Spleen (tissue), 11 donors: ENCODE measurements around the gene KRT8. TPM values are rescaled to one million over a fixed set of nuclear protein-coding genes. Genes with fewer than 3 reads are reported as not detected.

Source experiments
- DNase-seq: peaks from one replicate; pipeline ENCODE4 v3.0.0-alpha.2; 2020
- H3K27ac ChIP-seq, 8 donors: fragments of 200-600 bp; sonication (generic) in 7 of 8; 1 replicate in 4 of 8; 2 replicates in 4 of 8; pipeline versions ENCODE4 v1.5.0 to v1.8.0; 2016 to 2021; ENCODE audit warnings: inconsistent platforms in 4 of 8, mild to moderate bottlenecking in 4 of 8, moderate library complexity in 1 of 8
- H3K27me3 ChIP-seq, 7 donors: fragments of 200-600 bp; sonication (generic) in 6 of 7; replicated peaks in 1 of 7; 1 replicate in 4 of 7; 2 replicates in 3 of 7; pipeline versions ENCODE4 v1.5.0 to v1.8.0; 2016 to 2021; ENCODE audit warnings: inconsistent platforms in 3 of 7, mild to moderate bottlenecking in 1 of 7
- H3K36me3 ChIP-seq, 6 donors: fragments of 200-600 bp; sonication (generic) in 5 of 6; 1 replicate in 4 of 6; 2 replicates in 2 of 6; pipeline versions ENCODE4 v1.5.0 to v1.8.0; 2016 to 2021; ENCODE audit warnings: inconsistent platforms in 2 of 6
- H3K4me1 ChIP-seq, 6 donors: fragments of 200-600 bp; sonication (generic) in 5 of 6; 1 replicate in 3 of 6; 2 replicates in 3 of 6; pipeline versions ENCODE4 v1.5.0 to v1.8.0; 2016 to 2021; ENCODE audit warnings: inconsistent platforms in 3 of 6
- H3K4me3 ChIP-seq, 8 donors: fragments of 200-600 bp; sonication (generic) in 7 of 8; 1 replicate in 4 of 8; 2 replicates in 4 of 8; pipeline versions ENCODE4 v1.5.0 to v1.8.0; 2016 to 2021; ENCODE audit warnings: inconsistent platforms in 4 of 8, mild to moderate bottlenecking in 4 of 8, moderate library complexity in 2 of 8
- H3K9me3 ChIP-seq, 8 donors: fragments of 200-600 bp; sonication (generic) in 7 of 8; 1 replicate in 4 of 8; 2 replicates in 4 of 8; pipeline versions ENCODE4 v1.5.0 to v1.8.0; 2016 to 2021; ENCODE audit warnings: inconsistent platforms in 4 of 8
- CTCF ChIP-seq, 11 experiments: fragments of 200-600 bp in 7 of 11; fragments of 450-650 bp in 4 of 11; sonication (generic) in 4 of 11; IDR thresholded peaks in 8 of 11; conservative IDR thresholded peaks in 3 of 11; 1 replicate in 7 of 11; 2 replicates in 4 of 11; pipeline versions ENCODE4 v1.4.0 to v1.8.0; 2016 to 2021; ENCODE audit warnings: antibody characterized with exemption in 11 of 11, inconsistent platforms in 4 of 11, mild to moderate bottlenecking in 1 of 11
- POLR2A ChIP-seq, 3 donors: fragments of 450-650 bp; IDR thresholded peaks; one replicate each; pipeline ENCODE4 v1.5.1; 2017; ENCODE audit warnings: antibody characterized with exemption in 3 of 3, mild to moderate bottlenecking in 1 of 3
- POLR2AphosphoS5 ChIP-seq, 3 donors: sonication (generic); formaldehyde crosslinking; IDR thresholded peaks; one replicate each; pipeline ENCODE4 v1.5.1; 2017; ENCODE audit warnings: antibody characterized with exemption in 3 of 3
- WGBS, 5 donors: extraction: QIAGEN DNeasy Blood & Tissue Kit in 3 of 5; methylation state at CpG; one replicate each; pipeline versions ENCODE4 v1.1.5 to v1.1.7; 2013 to 2018; 5-methylcytosine and 5-hydroxymethylcytosine counted together
- intact Hi-C: fragments of 100-400 bp; cut with DNase I; formaldehyde crosslinking; loops from one replicate; pipeline ENCODE4 v1.15.0; 2023; ENCODE audit warnings: low total_unique reads
- polyA plus RNA-seq, 3 donors: library from polyadenylated mRNA; stranded (reverse); fragments of 200-250 nt; gene quantifications; one replicate each; pipeline ENCODE4 v1.2.1, GENCODE V29; 2013
- total RNA-seq, 7 donors: library from RNA; depleted of rRNA in 3 of 7; stranded (reverse); fragments of >200 nt in 3 of 7; fragmentation: NEBNext Ultra II Directional in 4 of 7; extraction: Animal tissue kit (Norgen Biotek cat#: 25700) in 4 of 7; gene quantifications; one replicate each; pipeline versions ENCODE4 v1.1.0 to v1.2.1, GENCODE V29; 2016 to 2021
- donor health status: healthy with polysubstance abuse.
- donor health status: DM: no; HTN: no; CAD: no; lungs with moderate emphysema.
- donor health status: DM: no; HTN: no; CAD: no.
- donor health status: Bipolar disorder and iron deficiency.
- donor health status: healthy.
- donor health status: DM: no; HTN: no; CAD: no.
- donor health status: DM: yes; HTN: yes; CAD: no.

The KRT8 gene
- total and polyA plus RNA-seq, 10 donors: 10.0 to 23.1 (median 18.9) TPM

- Histone ChIP-seq H3K4me1 (peaks cover 0 to 45% (median 9%) of the 10 kb centered on the region in 6 donors), H3K9me3 (no peaks in the 10 kb centered on the region), H3K4me3 (peak overlapping the region in 3 of 8 donors; percentile 49 to 77 (median 50)), H3K27ac (peak overlapping the region in 3 of 8 donors; percentile 78 to 82 (median 78)), H3K36me3 (peaks cover 0 to 12% (median 0%) of the 10 kb centered on the region in 6 donors), H3K27me3 (peaks cover 0 to 27% (median 6%) of the 10 kb centered on the region in 7 donors)
- no peak for DNase-seq
- TF ChIP-seq CTCF (IDR thresholded peaks at IDR 0.05 in 8 of 11, conservative IDR thresholded peaks at IDR 0.05 in 3 of 11): no peak
- TF ChIP-seq POLR2A (IDR thresholded peaks at IDR 0.05): no peak
- TF ChIP-seq POLR2AphosphoS5 (IDR thresholded peaks at IDR 0.05): no peak
- intact Hi-C loops: no loop called here
- 84 to 93% (median 88%) methylated on average over 10 to 12 of the region's 12 CpGs for WGBS, 5 donors
Observed at GRCh38 chr12:52947738-52948423, 43.0 kb upstream of the KRT8 start.

- TF ChIP-seq POLR2AphosphoS5 (IDR thresholded peaks at IDR 0.05) (no peak), CTCF (IDR thresholded peaks at IDR 0.05 in 8 of 11, conservative IDR thresholded peaks at IDR 0.05 in 3 of 11) (no peak), POLR2A (IDR thresholded peaks at IDR 0.05) (no peak)
- Histone ChIP-seq H3K4me1 (peaks cover 0 to 37% (median 9%) of the 10 kb centered on the region in 6 donors), H3K4me3 (no peak overlapping the region), H3K36me3 (peaks cover 0 to 8% (median 0%) of the 10 kb centered on the region in 6 donors), H3K9me3 (no peaks in the 10 kb centered on the region), H3K27me3 (peaks cover 0 to 27% (median 6%) of the 10 kb centered on the region in 7 donors), H3K27ac (peak overlapping the region in 1 of 8 donors; percentile 51)
- DNase-seq: no peak
- intact Hi-C loops: no loop called here
- 82 to 92% (median 84%) methylated on average over 10 of the region's 10 CpGs for WGBS, 5 donors
Observed at GRCh38 chr12:52946797-52947547, 42.1 kb upstream of the KRT8 start.

GRCh38 chr12:52946334-52946733 lies 41.5 kb upstream of the KRT8 start:
- Histone ChIP-seq H3K4me1 (peaks cover 0 to 32% (median 9%) of the 10 kb centered on the region in 6 donors), H3K36me3 (peaks cover 0 to 1% (median 0%) of the 10 kb centered on the region in 6 donors), H3K4me3 (no peak overlapping the region), H3K27me3 (peaks cover 0 to 27% (median 6%) of the 10 kb centered on the region in 7 donors), H3K27ac (peak overlapping the region in 4 of 8 donors; percentile 14 to 51 (median 42)), H3K9me3 (no peaks in the 10 kb centered on the region)
- no peak for DNase-seq
- no peak for TF ChIP-seq CTCF (IDR thresholded peaks at IDR 0.05 in 8 of 11, conservative IDR thresholded peaks at IDR 0.05 in 3 of 11)
- TF ChIP-seq POLR2AphosphoS5 (IDR thresholded peaks at IDR 0.05): no peak
- intact Hi-C loops: no loop called here
- 0 to 60% (median 42%) methylated on average over 1 of the region's 1 CpG for WGBS, 5 donors
